ENCODE data around the gene LPCAT3. TPM values are rescaled to one million over a fixed set of nuclear protein-coding genes. Genes with fewer than 3 reads are reported as not detected.

Gene LPCAT3
- total RNA-seq, 1 donor from 2014 or later: 19.7 TPM

DNA sequence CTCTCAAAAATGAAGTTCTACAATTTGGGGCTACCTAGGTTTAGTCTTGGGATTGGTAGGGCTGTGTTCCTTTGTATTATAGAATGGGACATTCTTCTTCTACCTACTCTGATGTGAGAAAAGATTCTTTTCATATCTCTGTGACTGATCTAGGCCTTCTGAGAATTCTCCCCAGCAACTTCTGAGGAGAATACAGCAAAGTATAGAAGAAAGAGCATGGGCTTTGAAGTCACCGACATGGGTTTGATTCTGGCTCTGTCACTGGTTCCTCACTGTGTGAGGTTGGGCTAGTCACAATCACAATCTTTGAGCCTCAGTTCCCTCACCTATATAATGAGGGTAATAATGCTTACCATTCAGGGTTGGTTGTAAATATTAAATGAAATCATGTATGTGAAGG, 85.5 kb downstream of the LPCAT3 start:
- no peak for DNase-seq (ENCODE audit: low spot score)
- intact Hi-C loops (cut with DNase I): no loop called here

DNA sequence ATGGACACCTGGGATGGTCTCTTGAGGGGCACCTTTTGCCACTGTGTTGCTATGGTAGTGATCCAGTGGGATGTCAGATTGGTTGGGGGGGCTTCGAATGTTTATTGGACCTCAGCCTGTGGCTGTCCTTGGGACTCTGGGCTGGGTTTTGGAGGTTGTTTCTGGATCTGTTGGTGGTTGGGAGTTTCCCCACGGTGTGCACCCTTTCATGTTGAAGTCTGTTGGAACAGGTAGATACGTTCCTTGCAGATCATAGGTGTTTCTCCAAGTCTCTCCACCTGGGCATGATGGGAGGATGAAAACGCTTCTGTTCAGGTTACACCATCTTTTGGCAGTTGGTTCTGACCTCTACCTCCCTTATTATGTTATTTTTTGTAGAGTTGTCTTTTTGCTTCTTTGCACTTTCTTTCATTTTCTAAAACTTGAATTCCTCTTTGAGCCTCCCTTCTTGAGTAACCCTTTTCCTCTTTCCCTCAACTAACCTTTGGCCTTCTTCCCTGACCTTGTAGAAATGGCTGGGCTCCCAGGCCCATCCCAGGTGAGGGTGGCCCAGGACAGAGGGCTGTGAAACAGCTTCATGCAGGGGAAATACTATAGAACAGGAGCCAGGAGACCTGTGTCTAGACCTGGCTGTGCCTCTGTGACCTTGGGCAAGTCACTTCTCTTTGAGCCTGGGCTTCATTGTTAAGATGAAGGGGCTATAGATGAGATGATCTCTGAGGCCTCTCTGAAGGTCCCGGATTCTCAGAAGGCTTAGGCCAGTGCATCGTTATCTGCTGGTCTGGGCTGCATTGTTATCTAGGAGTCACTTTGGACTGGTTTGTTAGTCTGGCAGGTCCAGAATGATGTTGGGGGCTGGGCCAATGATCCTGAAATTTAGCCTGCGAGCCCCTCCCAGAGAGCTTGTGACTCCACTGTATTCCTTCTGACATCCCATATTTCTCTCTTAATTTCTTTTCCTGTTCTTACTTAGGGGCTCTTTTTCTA, 88.5 kb downstream of the LPCAT3 start:
- DNase-seq (ENCODE audit: low spot score): peak; percentile 24
- intact Hi-C loops (cut with DNase I): no loop called here

GRCh38 chr12:6928703-6929407, 89.4 kb downstream of the LPCAT3 start:
- no peak for DNase-seq (ENCODE audit: low spot score)
- intact Hi-C loops (cut with DNase I): no loop called here

- peak; percentile 61 for DNase-seq (ENCODE audit: low spot score)
- intact Hi-C loops (cut with DNase I): no loop called here
Measured at GRCh38 chr12:6928022-6928702, 90.1 kb downstream of the LPCAT3 start.

DNA sequence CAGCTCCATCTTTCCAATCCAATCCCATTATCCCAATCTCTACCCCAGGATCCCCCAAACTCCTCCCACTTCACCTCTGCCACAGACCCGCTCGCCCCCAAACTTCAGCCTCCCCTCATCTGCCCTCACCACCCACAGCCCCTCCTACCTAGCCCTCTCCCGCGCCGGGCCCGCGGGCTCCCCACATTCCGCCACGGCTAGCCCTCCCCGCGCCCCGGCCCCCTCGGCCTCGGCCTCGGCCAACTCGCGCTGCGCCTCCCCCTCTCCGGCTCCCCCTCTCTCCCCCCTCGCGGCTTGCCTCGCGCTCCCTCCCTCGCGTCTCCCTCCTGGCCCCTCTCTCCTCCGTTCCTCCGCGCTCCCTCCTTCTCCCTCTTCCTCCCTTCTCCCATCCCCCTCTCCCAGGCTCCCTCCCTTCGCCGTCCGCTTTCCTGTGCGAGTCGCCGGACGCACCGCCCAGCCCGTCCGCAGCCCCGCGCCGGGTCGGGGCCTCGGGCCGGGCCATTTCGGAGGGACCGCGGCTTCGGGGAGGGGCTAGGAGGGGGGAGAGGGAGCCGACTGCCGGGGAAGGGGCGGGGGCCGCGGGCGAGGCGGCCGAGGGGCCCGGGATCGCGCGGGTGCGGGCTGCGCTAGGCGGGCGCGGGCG, 90.8 kb downstream of the LPCAT3 start, which contains the start of gene ATN1:
ATN1 (plus strand) TSS at position 581 of the 643 bp plus-strand sequence. CDS start 6,043 bp downstream, outside the sequence.
- DNase-seq (ENCODE audit: low spot score): peak; percentile 90
- intact Hi-C loops (cut with DNase I): no loop called here

Small RNA genes lying within 50 kb of the gene (microRNA-seq; reads per million reads assigned to microRNA genes)
- gene MIR141 (4.9 reads per million, percentile 5 among the genes with 10 or more reads in this experiment), gene MIR200C (42.7 reads per million, percentile 47 among the genes with 10 or more reads in this experiment)

Other genes starting within 250 kb of the LPCAT3 start
- 0.57 TPM for gene LAG3, start 246.0 kb downstream of the LPCAT3 start, total RNA-seq
- gene CD4, start 228.9 kb downstream of the LPCAT3 start, total RNA-seq: 3.8 TPM
- 5.7 TPM for gene GPR162, start 196.7 kb downstream of the LPCAT3 start, total RNA-seq
- 25.7 TPM for gene P3H3, start 190.1 kb downstream of the LPCAT3 start, total RNA-seq
- 9.7 TPM for gene GNB3, start 177.6 kb downstream of the LPCAT3 start, total RNA-seq
- gene CDCA3, start 167.2 kb downstream of the LPCAT3 start, total RNA-seq: 0.65 TPM
- gene USP5, start 166.3 kb downstream of the LPCAT3 start, total RNA-seq: 83.5 TPM
- 657 TPM for gene TPI1, start 150.9 kb downstream of the LPCAT3 start, total RNA-seq
- 4.5 TPM for gene SPSB2, start 145.2 kb downstream of the LPCAT3 start, total RNA-seq
- gene LRRC23, start 113.7 kb downstream of the LPCAT3 start, total RNA-seq: 13.3 TPM
- gene ENO2, start 103.9 kb downstream of the LPCAT3 start, total RNA-seq: 29.7 TPM
- gene ATN1, start 90.5 kb downstream of the LPCAT3 start, total RNA-seq: 76.9 TPM
- gene RNU7-1, start 74.7 kb downstream of the LPCAT3 start, total RNA-seq: not detected
- gene C12orf57, start 74.5 kb downstream of the LPCAT3 start, total RNA-seq: 162 TPM
- gene PTPN6, start 67.1 kb downstream of the LPCAT3 start, total RNA-seq: 7.0 TPM
- 125 TPM for gene PHB2, start 47.8 kb downstream of the LPCAT3 start, total RNA-seq
- gene EMG1, start 47.6 kb downstream of the LPCAT3 start, total RNA-seq: 32.7 TPM
- gene C1S, start 42.2 kb upstream of the LPCAT3 start, total RNA-seq: 69.0 TPM
- 96.9 TPM for gene C1R, start 74.0 kb upstream of the LPCAT3 start, total RNA-seq
- 10.5 TPM for gene C1RL, start 90.7 kb upstream of the LPCAT3 start, total RNA-seq
- gene RBP5, start 110.4 kb upstream of the LPCAT3 start, total RNA-seq: 0.62 TPM
- 5.7 TPM for gene CLSTN3, start 111.9 kb upstream of the LPCAT3 start, total RNA-seq
- gene PEX5, start 171.2 kb upstream of the LPCAT3 start, total RNA-seq: 30.3 TPM

All from cardiac septum (tissue), 1 donor.